HG02938 (cell line): ENCODE measurements around the gene TMEM200B.
"Not testable (repeated sequence)": the region's sequence is repeated elsewhere in the genome, so short reads cannot be mapped to it uniquely, and the experiment has no call there.

ENCODE experiments used
- ATAC-seq: cut with Tn5 transposase; IDR thresholded peaks from one replicate; pipeline ENCODE4 v1.9.1; 2021; ENCODE audit warnings: mild to moderate bottlenecking, moderate library complexity; ENCODE audit not compliant: unreplicated experiment

The TMEM200B gene

GRCh38 chr1:29113413-29114117, 10.1 kb downstream of the TMEM200B start:
- ATAC-seq, result no peak

GRCh38 chr1:29112705-29113412, 10.8 kb downstream of the TMEM200B start:
- no peak for ATAC-seq

GRCh38 chr1:29108041-29108440, 15.7 kb downstream of the TMEM200B start:
- ATAC-seq, result not testable (repeated sequence)

GRCh38 chr1:29105822-29106221, 17.9 kb downstream of the TMEM200B start:
- ATAC-seq, result no peak

- ATAC-seq, result no peak
These were observed 23.2 kb downstream of the TMEM200B start for GRCh38 chr1:29100487-29100886.

GRCh38 chr1:29099286-29099685, 24.4 kb downstream of the TMEM200B start:
- no peak for ATAC-seq

- ATAC-seq, result no peak
These were observed 27.3 kb downstream of the TMEM200B start for GRCh38 chr1:29096231-29096886.

GRCh38 chr1:29094954-29095353, 28.7 kb downstream of the TMEM200B start:
- no peak for ATAC-seq

- ATAC-seq, result no peak
These were observed 29.3 kb downstream of the TMEM200B start for GRCh38 chr1:29094433-29094832.

- not testable (repeated sequence) for ATAC-seq
These were observed 31.0 kb downstream of the TMEM200B start for GRCh38 chr1:29092704-29093103.

GRCh38 chr1:29090937-29091618, 32.6 kb downstream of the TMEM200B start:
- no peak for ATAC-seq

- no peak for ATAC-seq
These were observed 39.5 kb downstream of the TMEM200B start for GRCh38 chr1:29084196-29084521.

GRCh38 chr1:29083317-29084195, 40.1 kb downstream of the TMEM200B start:
- ATAC-seq, result no peak

- ATAC-seq, result no peak
These were observed 41.2 kb downstream of the TMEM200B start for GRCh38 chr1:29082519-29082918.

- ATAC-seq, result no peak
These were observed 42.5 kb downstream of the TMEM200B start for GRCh38 chr1:29081201-29081600.

- ATAC-seq, result not testable (repeated sequence)
These were observed 43.6 kb downstream of the TMEM200B start for GRCh38 chr1:29079916-29080629.

- ATAC-seq, result no peak
These were observed 46.5 kb downstream of the TMEM200B start for GRCh38 chr1:29077155-29077554.
